ENCODE data around the gene SYNGR2. TPM values are rescaled to one million over a fixed set of nuclear protein-coding genes. Genes with fewer than 3 reads are reported as not detected.

The SYNGR2 gene
- total and polyA plus RNA-seq, 9 of the 15 experiments (the other 6 are each of a cell fraction or from before 2014, with no cell fraction given) = 1.4 to 173 (median 87.8) TPM

DNA sequence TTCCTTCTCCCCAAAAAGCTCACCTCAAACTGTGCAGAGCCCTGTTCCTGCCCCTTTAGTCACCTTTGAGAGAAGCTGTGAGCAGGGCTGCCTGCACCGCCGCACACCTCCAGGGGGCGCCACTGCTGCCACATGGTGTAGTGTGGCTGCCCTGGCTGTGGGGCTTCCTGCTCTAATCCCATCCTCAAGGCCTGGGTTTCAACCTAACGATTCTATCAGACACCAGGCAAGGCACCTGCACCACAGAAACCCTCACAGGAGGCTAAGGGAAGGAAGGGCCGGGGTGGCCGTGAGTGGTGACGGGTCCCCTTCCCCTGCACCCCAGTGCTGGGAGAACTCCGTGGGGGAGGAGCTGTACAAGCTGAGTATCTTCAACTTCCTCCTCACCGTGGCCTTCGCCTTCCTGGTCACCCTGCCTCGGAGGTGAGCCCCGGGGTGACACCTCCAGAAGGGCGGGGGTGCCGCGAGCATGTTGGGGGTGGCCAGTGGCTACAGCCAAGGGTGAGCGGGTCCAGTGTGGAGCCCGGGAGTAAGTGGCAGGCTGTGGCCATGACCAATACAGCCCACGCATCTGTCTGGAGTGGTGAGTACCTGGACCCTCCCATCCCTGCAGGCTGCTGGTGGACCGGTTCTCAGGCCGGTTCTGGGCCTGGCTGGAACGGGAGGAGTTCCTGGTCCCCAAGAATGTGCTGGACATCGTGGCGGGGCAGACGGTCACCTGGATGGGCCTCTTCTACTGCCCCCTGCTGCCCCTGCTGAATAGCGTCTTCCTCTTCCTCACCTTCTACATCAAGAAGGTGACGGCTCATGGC is 30.8 kb upstream of the SYNGR2 start (continued):
- peak; percentile 53; the same call in 1 of the 2 replicates for TF ChIP-seq REST (IDR thresholded peaks at IDR 0.05; ENCODE audit: borderline replicate concordance)
- no peak for TF ChIP-seq REST (CRISPR knock-in tag; IDR thresholded peaks at IDR 0.05; ENCODE audit: low read depth)
- no peak for TF ChIP-seq ZC3H4 (CRISPR knock-in tag; IDR thresholded peaks at IDR 0.05; ENCODE audit: borderline replicate concordance)
- no peak for TF ChIP-seq SRSF9 (IDR thresholded peaks at IDR 0.05; ENCODE audit: borderline replicate concordance, low read depth, low read length)
- TF ChIP-seq FOXK1 (CRISPR knock-in tag; IDR thresholded peaks at IDR 0.05; ENCODE audit: borderline replicate concordance) = 0 out of 2 replicates have a peak, but pooled peaks have one; percentile 42
- peak; percentile 69 for TF ChIP-seq SMAD4 (CRISPR knock-in tag; conservative IDR thresholded peaks at IDR 0.05)
- no peak for TF ChIP-seq CHD2 (IDR thresholded peaks at IDR 0.05; ENCODE audit: low read depth, low read length)
- peak; percentile 72 for TF ChIP-seq GABPB1 (CRISPR knock-in tag; IDR thresholded peaks at IDR 0.05)
- TF ChIP-seq ZNF232 (CRISPR knock-in tag; IDR thresholded peaks at IDR 0.05) = no peak
- TF ChIP-seq PYGO2 (tag; IDR thresholded peaks at IDR 0.05) = no peak
- TF ChIP-seq ZFP36 (IDR thresholded peaks at IDR 0.05; ENCODE audit: low read depth, low read length, partially characterized antibody) = no peak
- no peak for TF ChIP-seq ZNF77 (CRISPR knock-in tag; IDR thresholded peaks at IDR 0.05)
- no peak for TF ChIP-seq PURB (CRISPR knock-in tag; IDR thresholded peaks at IDR 0.05; ENCODE audit: low read depth)
- TF ChIP-seq THRAP3 (IDR thresholded peaks at IDR 0.05; ENCODE audit: borderline replicate concordance) = 0 out of 2 replicates have a peak, but pooled peaks have one; percentile 14
- no peak for TF ChIP-seq MEIS2 (IDR thresholded peaks at IDR 0.05; ENCODE audit: partially characterized antibody)
- peak; percentile 38; the same call in 1 of the 2 replicates for TF ChIP-seq PHF8 (IDR thresholded peaks at IDR 0.05; ENCODE audit: borderline replicate concordance, low read length)
- TF ChIP-seq, protein P1, sequence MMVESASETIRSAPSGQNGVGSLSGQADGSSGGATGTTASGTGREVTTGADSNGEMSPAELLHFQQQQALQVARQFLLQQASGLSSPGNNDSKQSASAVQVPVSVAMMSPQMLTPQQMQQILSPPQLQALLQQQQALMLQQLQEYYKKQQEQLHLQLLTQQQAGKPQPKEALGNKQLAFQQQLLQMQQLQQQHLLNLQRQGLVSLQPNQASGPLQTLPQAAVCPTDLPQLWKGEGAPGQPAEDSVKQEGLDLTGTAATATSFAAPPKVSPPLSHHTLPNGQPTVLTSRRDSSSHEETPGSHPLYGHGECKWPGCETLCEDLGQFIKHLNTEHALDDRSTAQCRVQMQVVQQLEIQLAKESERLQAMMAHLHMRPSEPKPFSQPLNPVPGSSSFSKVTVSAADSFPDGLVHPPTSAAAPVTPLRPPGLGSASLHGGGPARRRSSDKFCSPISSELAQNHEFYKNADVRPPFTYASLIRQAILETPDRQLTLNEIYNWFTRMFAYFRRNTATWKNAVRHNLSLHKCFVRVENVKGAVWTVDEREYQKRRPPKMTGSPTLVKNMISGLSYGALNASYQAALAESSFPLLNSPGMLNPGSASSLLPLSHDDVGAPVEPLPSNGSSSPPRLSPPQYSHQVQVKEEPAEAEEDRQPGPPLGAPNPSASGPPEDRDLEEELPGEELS (CRISPR knock-in tag; IDR thresholded peaks at IDR 0.05; ENCODE audit: borderline replicate concordance) = peak; percentile 44; the same call in 1 of the 2 replicates
- peak; percentile 46; the same call in 1 of the 2 replicates for TF ChIP-seq NBN (IDR thresholded peaks at IDR 0.05; ENCODE audit: low read depth)
- no peak for TF ChIP-seq SNIP1 (IDR thresholded peaks at IDR 0.05; ENCODE audit: low read depth)

Measured in K562 (cell line).